T-helper 2 cell treated with Interferon-gamma antibody and Interleukin-4, amounts not matched to agents 5 μg/mL and 100 μg/mL, for 36 hours (primary cell): ENCODE results near the gene CNOT10.
A peak's percentile ranks its signal among the peaks of the same experiment; 100 is the strongest.
"Not testable (repeated sequence)": the region's sequence is repeated elsewhere in the genome, so short reads cannot be mapped to it uniquely, and the experiment has no call there.

Source experiments
- DNase-seq: peaks from one replicate; pipeline ENCODE4 v3.0.0; 2021; ENCODE audit warnings: low spot score
- H3K27ac Mint-ChIP-seq: one replicate; pipeline ENCODE4 v1.8.0; 2021; ENCODE audit warnings: mild to moderate bottlenecking, mixed read lengths
- H3K27me3 Mint-ChIP-seq: one replicate; pipeline ENCODE4 v1.8.0; 2021; ENCODE audit warnings: low read depth, mixed read lengths
- H3K36me3 Mint-ChIP-seq: one replicate; pipeline ENCODE4 v1.8.0; 2021; ENCODE audit warnings: low read depth, mixed read lengths
- H3K4me1 Mint-ChIP-seq: one replicate; pipeline ENCODE4 v1.8.0; 2021; ENCODE audit warnings: low read depth, mixed read lengths
- H3K4me3 Mint-ChIP-seq: one replicate; pipeline ENCODE4 v1.8.0; 2022; ENCODE audit warnings: mild to moderate bottlenecking, moderate library complexity, mixed read lengths
- H3K9me3 Mint-ChIP-seq: one replicate; pipeline ENCODE4 v1.8.0; 2021; ENCODE audit warnings: mixed read lengths

Gene CNOT10

GRCh38 chr3:32705232-32705631 is 20.2 kb downstream of the CNOT10 start:
- H3K4me3 Mint-ChIP-seq, result no peak overlapping the region
- H3K4me1 Mint-ChIP-seq, result peaks cover 37% of the 10 kb centered on the region
- no peak for DNase-seq

GRCh38 chr3:32706348-32707025 is 21.5 kb downstream of the CNOT10 start:
- H3K27me3 Mint-ChIP-seq, result no peaks in the 10 kb centered on the region
- peaks cover 35% of the 10 kb centered on the region for H3K4me1 Mint-ChIP-seq
- peaks cover 40% of the 10 kb centered on the region for H3K36me3 Mint-ChIP-seq
- peak overlapping the region; percentile 32 for H3K4me3 Mint-ChIP-seq
- DNase-seq, result no peak
- H3K27ac Mint-ChIP-seq, result peak overlapping the region; percentile 39
- H3K9me3 Mint-ChIP-seq, result no peaks in the 10 kb centered on the region

More at GRCh38 chr3:32705232-32705631, 20.2 kb downstream of the CNOT10 start:
- Mint-ChIP-seq H3K27ac (no peak overlapping the region), H3K27me3 (no peaks in the 10 kb centered on the region), H3K36me3 (peaks cover 36% of the 10 kb centered on the region), H3K9me3 (no peaks in the 10 kb centered on the region)

GRCh38 chr3:32707026-32707370 is 22.0 kb downstream of the CNOT10 start:
- H3K36me3 Mint-ChIP-seq, result peaks cover 41% of the 10 kb centered on the region

GRCh38 chr3:32708672-32709283 is 23.8 kb downstream of the CNOT10 start:
- Mint-ChIP-seq H3K4me3 (no peak overlapping the region), H3K4me1 (peaks cover 24% of the 10 kb centered on the region), H3K9me3 (no peaks in the 10 kb centered on the region), H3K27me3 (no peaks in the 10 kb centered on the region), H3K36me3 (peaks cover 43% of the 10 kb centered on the region), H3K27ac (peak overlapping the region; percentile 9)
- DNase-seq, result no peak

More at GRCh38 chr3:32707026-32707370, 22.0 kb downstream of the CNOT10 start:
- Mint-ChIP-seq H3K4me3 (no peak overlapping the region), H3K27ac (no peak overlapping the region), H3K9me3 (no peaks in the 10 kb centered on the region), H3K4me1 (peaks cover 33% of the 10 kb centered on the region), H3K27me3 (no peaks in the 10 kb centered on the region)
- no peak for DNase-seq

- Mint-ChIP-seq H3K27me3 (no peaks in the 10 kb centered on the region), H3K36me3 (peaks cover 46% of the 10 kb centered on the region), H3K4me3 (no peak overlapping the region), H3K27ac (no peak overlapping the region), H3K9me3 (no peaks in the 10 kb centered on the region), H3K4me1 (peaks cover 24% of the 10 kb centered on the region)
- DNase-seq, result no peak
Measured at GRCh38 chr3:32709346-32709745, 24.4 kb downstream of the CNOT10 start.

GRCh38 chr3:32712506-32713055 is 27.6 kb downstream of the CNOT10 start:
- H3K27me3 Mint-ChIP-seq, result no peaks in the 10 kb centered on the region
- H3K9me3 Mint-ChIP-seq, result no peaks in the 10 kb centered on the region
- H3K4me1 Mint-ChIP-seq, result peaks cover 10% of the 10 kb centered on the region
- no peak overlapping the region for H3K27ac Mint-ChIP-seq
- H3K36me3 Mint-ChIP-seq, result peaks cover 47% of the 10 kb centered on the region
- no peak for DNase-seq
- H3K4me3 Mint-ChIP-seq, result no peak overlapping the region

GRCh38 chr3:32713181-32713580 is 28.2 kb downstream of the CNOT10 start:
- no peak overlapping the region for H3K4me3 Mint-ChIP-seq
- peaks cover 8% of the 10 kb centered on the region for H3K4me1 Mint-ChIP-seq
- no peaks in the 10 kb centered on the region for H3K9me3 Mint-ChIP-seq

GRCh38 chr3:32719335-32719734 is 34.3 kb downstream of the CNOT10 start:
- no peak for DNase-seq
- Mint-ChIP-seq H3K9me3 (no peaks in the 10 kb centered on the region), H3K27me3 (no peaks in the 10 kb centered on the region), H3K36me3 (peaks cover 22% of the 10 kb centered on the region), H3K27ac (no peak overlapping the region), H3K4me3 (no peak overlapping the region), H3K4me1 (no peaks in the 10 kb centered on the region)

More at GRCh38 chr3:32713181-32713580, 28.2 kb downstream of the CNOT10 start:
- Mint-ChIP-seq H3K36me3 (peaks cover 46% of the 10 kb centered on the region), H3K27me3 (no peaks in the 10 kb centered on the region), H3K27ac (no peak overlapping the region)
- DNase-seq, result no peak

GRCh38 chr3:32719931-32720330 is 34.9 kb downstream of the CNOT10 start:
- Mint-ChIP-seq H3K9me3 (no peaks in the 10 kb centered on the region), H3K4me3 (no peak overlapping the region), H3K27me3 (no peaks in the 10 kb centered on the region), H3K36me3 (peaks cover 22% of the 10 kb centered on the region), H3K27ac (no peak overlapping the region), H3K4me1 (no peaks in the 10 kb centered on the region)
- no peak for DNase-seq

GRCh38 chr3:32725721-32726120 is 40.7 kb downstream of the CNOT10 start:
- Mint-ChIP-seq H3K27me3 (no peaks in the 10 kb centered on the region), H3K27ac (no peak overlapping the region), H3K9me3 (no peaks in the 10 kb centered on the region), H3K4me1 (no peaks in the 10 kb centered on the region), H3K4me3 (no peak overlapping the region), H3K36me3 (peaks cover 18% of the 10 kb centered on the region)
- no peak for DNase-seq

- Mint-ChIP-seq H3K4me3 (no peak overlapping the region), H3K4me1 (no peaks in the 10 kb centered on the region), H3K36me3 (peaks cover 22% of the 10 kb centered on the region), H3K9me3 (no peaks in the 10 kb centered on the region), H3K27me3 (no peaks in the 10 kb centered on the region), H3K27ac (no peak overlapping the region)
- no peak for DNase-seq
Measured at GRCh38 chr3:32733631-32734229, 48.7 kb downstream of the CNOT10 start.

GRCh38 chr3:32734756-32735155 is 49.8 kb downstream of the CNOT10 start:
- no peaks in the 10 kb centered on the region for H3K27me3 Mint-ChIP-seq
- peaks cover 23% of the 10 kb centered on the region for H3K36me3 Mint-ChIP-seq
- no peaks in the 10 kb centered on the region for H3K4me1 Mint-ChIP-seq
- H3K4me3 Mint-ChIP-seq, result no peak overlapping the region
- H3K9me3 Mint-ChIP-seq, result no peaks in the 10 kb centered on the region
- DNase-seq, result no peak
- H3K27ac Mint-ChIP-seq, result no peak overlapping the region

GRCh38 chr3:32743470-32743869 is 58.5 kb downstream of the CNOT10 start:
- DNase-seq, H3K4me1 Mint-ChIP-seq, H3K27me3 Mint-ChIP-seq, H3K27ac Mint-ChIP-seq, H3K4me3 Mint-ChIP-seq, H3K9me3 Mint-ChIP-seq: not testable (repeated sequence)
- peaks cover 20% of the 10 kb centered on the region for H3K36me3 Mint-ChIP-seq

GRCh38 chr3:32743934-32744333 is 58.9 kb downstream of the CNOT10 start:
- peaks cover 19% of the 10 kb centered on the region for H3K36me3 Mint-ChIP-seq
- no peak for DNase-seq

More at GRCh38 chr3:32743934-32744333, 58.9 kb downstream of the CNOT10 start:
- no peaks in the 10 kb centered on the region for H3K27me3 Mint-ChIP-seq
- H3K4me1 Mint-ChIP-seq, result no peaks in the 10 kb centered on the region
- H3K4me3 Mint-ChIP-seq, result no peak overlapping the region
- H3K9me3 Mint-ChIP-seq, result no peaks in the 10 kb centered on the region
- no peak overlapping the region for H3K27ac Mint-ChIP-seq
